Activated CD8-positive, alpha-beta memory T cell treated with anti-CD3 and anti-CD28 coated beads for 4 hours (primary cell): Measurements from ENCODE around the gene IRF2BPL.
A peak's percentile ranks its signal among the peaks of the same experiment; 100 is the strongest.

ENCODE experiments used
- DNase-seq, 2 donors: peaks; one replicate each; pipeline ENCODE4 v3.0.0-alpha.2; 2020; ENCODE audit warnings: low read depth in 2 of 2

IRF2BPL gene

GRCh38 chr14:76986231-76986565 is 42.3 kb downstream of the IRF2BPL start:
- no peak for DNase-seq

- no peak for DNase-seq
Observed at GRCh38 chr14:76985540-76986230, 42.8 kb downstream of the IRF2BPL start.

- no peak for DNase-seq
Observed at GRCh38 chr14:76984787-76985375, 43.6 kb downstream of the IRF2BPL start.

GRCh38 chr14:76984297-76984696 is 44.2 kb downstream of the IRF2BPL start:
- no peak for DNase-seq

- DNase-seq: no peak
Observed at GRCh38 chr14:76981670-76982069, 46.8 kb downstream of the IRF2BPL start.

GRCh38 chr14:76977793-76978720 is 50.5 kb downstream of the IRF2BPL start:
- DNase-seq: peak; percentile 80 to 89

GRCh38 chr14:76976240-76977005 is 52.1 kb downstream of the IRF2BPL start:
- DNase-seq: no peak

- DNase-seq: no peak
Observed at GRCh38 chr14:76975812-76976211, 52.7 kb downstream of the IRF2BPL start.

GRCh38 chr14:76975051-76975450 is 53.5 kb downstream of the IRF2BPL start:
- no peak for DNase-seq
